NB4 (cell line): ENCODE results near the gene PDCD1LG2.

Source experiments
- DNase-seq: peaks from one replicate; pipeline ENCODE4 v3.0.0; 2010; ENCODE audit warnings: low read depth
- H3K4me3 ChIP-seq: one replicate; pipeline ENCODE4 v1.5.1; 2011; ENCODE audit warnings: mild to moderate bottlenecking, low read depth, low read length, moderate library complexity
- CTCF ChIP-seq: IDR thresholded peaks from one replicate; pipeline ENCODE4 v1.5.1; 2012; ENCODE audit warnings: low read depth, low read length
- MAX ChIP-seq: IDR thresholded peaks from 2 replicates; pipeline ENCODE4 v1.6.1; 2011; ENCODE audit warnings: low read depth, low read length
- MYC ChIP-seq: IDR thresholded peaks from 2 replicates; pipeline ENCODE4 v1.6.1; 2011; ENCODE audit warnings: low read depth, low read length
- POLR2A ChIP-seq: IDR thresholded peaks from 2 replicates; pipeline ENCODE4 v1.6.1; 2011; ENCODE audit warnings: mild to moderate bottlenecking; ENCODE audit not compliant: insufficient read length; ENCODE audit errors: extremely low read depth

PDCD1LG2 gene

GRCh38 chr9:5483306-5483705 lies 27.0 kb upstream of the PDCD1LG2 start:
- H3K4me3 ChIP-seq = no peak overlapping the region
- TF ChIP-seq CTCF = no peak
- TF ChIP-seq MAX = no peak
- no peak for TF ChIP-seq MYC
- TF ChIP-seq POLR2A = no peak
- no peak for DNase-seq

- no peak overlapping the region for H3K4me3 ChIP-seq
- no peak for TF ChIP-seq CTCF
- no peak for TF ChIP-seq POLR2A
- TF ChIP-seq MYC = no peak
- TF ChIP-seq MAX = no peak
- DNase-seq = no peak
Measured at GRCh38 chr9:5485378-5486085, 24.8 kb upstream of the PDCD1LG2 start.

GRCh38 chr9:5486988-5487387 lies 23.3 kb upstream of the PDCD1LG2 start:
- DNase-seq = no peak
- TF ChIP-seq CTCF (no peak), MAX (no peak), MYC (no peak)
- no peak overlapping the region for H3K4me3 ChIP-seq

GRCh38 chr9:5488221-5489008 lies 21.9 kb upstream of the PDCD1LG2 start:
- DNase-seq = no peak
- TF ChIP-seq CTCF (no peak), POLR2A (no peak), MYC (no peak), MAX (no peak)
- H3K4me3 ChIP-seq = no peak overlapping the region

- no peak for TF ChIP-seq MAX
- DNase-seq = no peak
- H3K4me3 ChIP-seq = no peak overlapping the region
Measured at GRCh38 chr9:5489630-5490490, 20.5 kb upstream of the PDCD1LG2 start.
